ENCODE data around the gene CD109.

Gene CD109

GRCh38 chr6:73656531-73657145 lies 39.4 kb upstream of the CD109 start:
- no peak for TF ChIP-seq CTCF (IDR thresholded peaks at IDR 0.05)
- DNase-seq (ENCODE audit: low spot score): no peak
- Histone ChIP-seq H3K4me3 (no peak overlapping the region), H3K27ac (no peak overlapping the region)

- H3K4me3 ChIP-seq: no peak overlapping the region
- no peak overlapping the region for H3K27ac ChIP-seq
- TF ChIP-seq CTCF (IDR thresholded peaks at IDR 0.05): no peak
- DNase-seq (ENCODE audit: low spot score): no peak
Measured at GRCh38 chr6:73657201-73657600, 38.8 kb upstream of the CD109 start.

DNA sequence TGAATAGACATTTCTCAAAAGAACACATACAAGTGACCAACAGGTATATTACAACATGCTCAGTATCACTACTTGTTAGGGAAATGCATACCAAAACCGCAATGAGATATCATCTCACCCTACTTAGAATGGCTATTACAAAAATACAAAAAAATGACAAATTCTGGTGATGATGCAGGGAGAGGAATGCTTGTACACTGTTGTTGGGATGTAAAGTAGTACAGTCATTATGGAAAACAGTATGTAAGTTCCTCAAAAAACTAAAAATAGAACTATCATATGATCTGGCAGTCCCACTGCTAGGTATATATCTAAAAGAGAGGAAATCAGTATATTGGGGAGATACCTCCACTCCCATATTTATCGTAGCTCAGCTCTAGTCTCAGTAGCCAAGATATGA lies 31.3 kb upstream of the CD109 start:
- no peak for TF ChIP-seq CTCF (IDR thresholded peaks at IDR 0.05)
- Histone ChIP-seq H3K27ac (no peak overlapping the region), H3K4me3 (no peak overlapping the region)
- DNase-seq (ENCODE audit: low spot score): no peak

DNA sequence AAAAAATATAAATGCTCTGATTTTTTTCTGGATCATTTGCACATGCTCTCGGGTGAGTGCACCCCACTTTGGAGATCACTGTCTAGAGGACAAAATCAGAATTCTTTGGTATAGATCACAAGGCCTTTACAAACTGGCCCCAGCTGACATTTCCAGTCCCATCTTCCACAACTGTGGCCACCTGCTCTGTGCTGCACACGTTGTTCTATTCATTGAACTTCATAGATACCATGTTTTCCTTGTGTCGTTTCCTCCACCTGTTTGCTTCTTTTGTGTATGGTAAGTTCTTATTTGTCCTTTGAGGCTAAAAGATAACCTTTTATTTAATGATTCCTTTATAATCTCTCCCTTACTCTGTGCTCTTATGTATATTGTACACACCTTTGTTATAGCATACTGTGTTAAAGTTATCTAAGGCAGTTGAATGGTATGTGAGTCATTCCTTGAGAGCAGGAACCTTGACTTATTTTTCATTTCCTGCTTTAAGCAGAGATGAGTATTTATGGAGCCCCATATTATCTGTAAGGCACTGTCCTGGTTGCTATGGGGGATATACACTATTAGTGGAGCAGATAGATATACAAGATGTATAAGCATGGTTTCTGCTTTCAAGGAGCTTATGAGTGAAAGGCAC lies 30.2 kb upstream of the CD109 start:
- Histone ChIP-seq H3K27ac (no peak overlapping the region), H3K4me3 (no peak overlapping the region)
- no peak for DNase-seq (ENCODE audit: low spot score)
- TF ChIP-seq CTCF (IDR thresholded peaks at IDR 0.05): no peak

DNA sequence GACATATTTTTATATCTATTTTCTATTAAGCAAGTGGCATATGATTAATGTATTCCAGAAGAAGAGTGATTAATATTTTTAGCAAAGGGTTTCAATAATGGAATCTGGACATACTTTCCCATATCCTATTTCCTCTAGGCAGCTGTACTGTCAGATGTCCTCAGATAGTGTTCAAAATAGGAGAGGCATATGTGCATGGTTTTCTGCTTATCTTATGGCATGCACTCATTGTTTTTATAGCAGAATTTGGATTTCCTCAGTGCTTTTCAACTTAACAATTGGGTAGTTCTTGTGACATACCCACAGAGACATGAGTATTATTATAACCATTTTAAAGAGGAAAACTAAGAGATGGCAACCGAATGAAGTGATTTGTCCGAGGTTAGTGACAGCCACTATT lies 29.6 kb upstream of the CD109 start:
- H3K27ac ChIP-seq: no peak overlapping the region
- TF ChIP-seq CTCF (IDR thresholded peaks at IDR 0.05): no peak
- DNase-seq (ENCODE audit: low spot score): no peak
- H3K4me3 ChIP-seq: no peak overlapping the region

- Histone ChIP-seq H3K4me3 (no peak overlapping the region), H3K27ac (no peak overlapping the region)
- DNase-seq (ENCODE audit: low spot score): no peak
- no peak for TF ChIP-seq CTCF (IDR thresholded peaks at IDR 0.05)
Measured at GRCh38 chr6:73667798-73668197, 28.2 kb upstream of the CD109 start.

- no peak for TF ChIP-seq CTCF (IDR thresholded peaks at IDR 0.05)
- DNase-seq (ENCODE audit: low spot score): no peak
- Histone ChIP-seq H3K4me3 (no peak overlapping the region), H3K27ac (no peak overlapping the region)
Measured at GRCh38 chr6:73669005-73669404, 27.0 kb upstream of the CD109 start.
